DMS114 treated with DMSO at 0.1 percent for 48 hours (cell line): Measurements from ENCODE around the gene FLVCR1.

Source experiments
- DNase-seq: peaks from one replicate; lab custom pipeline; 2025; ENCODE audit not compliant: unreplicated experiment; lab: John Stamatoyannopoulos, UW

Gene FLVCR1

DNA sequence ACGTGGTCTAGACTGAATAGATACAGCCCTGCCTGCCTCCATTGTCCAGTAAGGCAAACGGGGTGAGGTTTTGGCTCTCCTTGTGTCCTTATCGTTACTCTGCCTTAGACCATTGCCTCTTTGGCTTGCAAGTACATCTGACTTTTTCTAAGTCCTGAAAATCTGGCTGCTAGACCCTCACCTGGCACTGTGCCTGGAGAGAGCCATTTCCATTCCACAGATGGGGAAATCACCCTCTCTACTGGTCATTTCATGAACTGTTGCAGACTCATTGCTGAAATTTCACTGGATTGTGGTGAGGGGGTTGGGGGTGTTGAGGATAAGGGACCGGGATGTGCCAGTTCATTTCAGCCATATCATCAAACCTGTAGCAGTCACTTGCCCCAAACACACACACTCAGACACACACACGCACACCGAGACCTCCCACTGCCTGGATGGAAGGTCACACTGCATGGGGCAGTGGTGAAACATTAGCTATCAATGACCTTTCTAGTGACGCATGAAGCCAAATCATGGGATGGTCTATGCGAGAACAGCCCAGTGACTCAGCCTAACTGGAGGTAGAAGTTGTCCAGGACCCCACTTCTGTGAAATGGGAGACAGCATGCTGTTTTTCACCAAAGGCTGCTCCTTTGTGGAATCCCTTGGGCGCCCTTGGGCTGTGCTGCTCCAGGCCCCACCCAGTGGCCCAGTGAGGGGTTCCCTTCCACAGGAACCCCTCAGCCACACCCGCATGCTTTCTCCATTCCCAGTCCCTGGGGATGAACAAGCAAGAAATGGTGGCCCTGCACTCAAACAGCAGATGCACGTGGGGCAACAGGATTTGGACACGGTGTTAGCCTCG lies 57.4 kb downstream of the FLVCR1 start:
- DNase-seq: peak; percentile 9

DNA sequence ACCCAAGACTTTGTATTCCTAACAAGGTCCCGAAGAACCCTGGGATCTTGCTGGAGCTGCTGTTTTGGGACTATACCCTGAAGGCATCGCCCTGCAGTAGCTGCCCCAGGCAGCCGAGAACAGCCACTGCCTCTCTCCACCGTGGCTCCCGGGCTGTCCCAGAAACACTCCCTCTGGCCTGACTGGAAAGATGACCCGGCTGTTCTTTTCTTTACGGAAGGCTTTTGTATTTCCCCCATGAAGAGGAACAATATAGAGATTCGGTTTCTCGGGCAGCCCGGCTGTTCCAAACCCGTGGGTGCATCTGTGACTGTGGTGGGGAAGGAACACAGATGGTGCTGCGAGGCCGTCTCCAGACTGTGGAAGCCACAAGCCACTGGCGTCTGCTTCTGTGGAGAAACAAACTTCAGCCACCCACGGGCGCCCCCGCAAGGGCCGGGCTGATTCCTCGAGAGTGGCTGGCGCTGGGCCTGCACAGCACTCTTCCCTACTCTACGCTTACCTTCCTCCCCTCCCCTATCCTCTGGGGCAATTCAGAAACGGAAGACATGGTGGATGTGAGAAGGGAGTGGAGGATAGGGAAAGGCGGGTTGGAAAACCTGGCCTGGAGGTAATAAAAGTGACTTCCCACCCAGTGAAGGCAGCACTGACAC lies 58.5 kb downstream of the FLVCR1 start:
- DNase-seq: no peak

DNA sequence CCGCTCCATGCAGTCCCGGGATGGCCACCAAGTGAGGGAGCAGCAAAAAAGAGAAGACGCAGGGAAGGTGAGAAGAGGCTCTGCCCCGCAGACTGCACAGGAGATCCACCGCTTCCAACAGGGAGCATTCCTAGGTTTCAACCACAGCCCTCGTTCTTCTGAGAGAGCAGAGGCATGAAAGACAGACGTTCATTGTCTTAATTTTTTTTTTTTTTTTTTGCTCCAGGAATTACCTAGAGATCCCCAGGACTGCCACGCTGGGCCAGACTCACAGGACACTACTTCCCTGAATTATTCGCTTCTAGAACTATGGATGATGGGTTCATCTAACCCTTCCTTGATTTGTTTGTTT lies 59.0 kb downstream of the FLVCR1 start:
- no peak for DNase-seq

DNA sequence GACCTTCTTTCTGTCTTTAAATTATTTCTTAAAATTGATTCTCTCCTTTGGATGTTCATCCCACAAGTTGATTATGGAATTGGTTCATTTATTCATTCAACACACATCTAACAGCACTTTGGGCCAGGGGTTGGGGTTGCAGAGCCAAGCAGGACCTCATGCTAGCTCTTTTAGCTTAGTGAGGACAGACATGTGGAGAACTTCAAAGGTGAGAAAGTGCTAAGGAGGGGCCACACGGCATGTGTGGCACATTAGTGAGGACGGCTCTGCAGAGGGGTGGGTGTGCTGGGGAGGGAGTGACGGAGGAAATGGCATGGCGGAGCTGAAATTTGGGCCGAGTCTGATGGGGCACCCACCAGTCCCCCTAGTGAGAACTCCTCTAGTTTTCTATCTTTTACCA lies 59.8 kb downstream of the FLVCR1 start:
- DNase-seq: no peak

DNA sequence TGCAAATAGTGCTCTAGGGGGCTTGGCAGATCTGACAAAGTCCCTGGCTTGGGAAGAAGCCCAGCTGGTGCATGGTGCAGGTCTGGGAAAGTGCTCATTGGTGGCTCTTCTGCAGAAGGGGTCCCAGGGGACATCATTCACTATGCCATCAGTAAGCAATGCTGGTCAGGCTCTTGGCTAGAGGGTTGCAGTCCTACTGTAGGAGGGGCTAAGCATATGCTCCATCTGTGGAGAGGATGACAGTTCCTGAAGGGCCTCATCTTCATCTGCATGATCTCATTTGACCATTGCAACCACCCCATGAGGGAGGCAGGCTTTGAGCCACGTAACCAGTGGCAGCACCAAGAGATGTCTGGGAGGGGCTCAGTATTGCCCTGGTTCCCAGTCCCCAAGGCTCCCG lies 60.7 kb downstream of the FLVCR1 start:
- no peak for DNase-seq

DNA sequence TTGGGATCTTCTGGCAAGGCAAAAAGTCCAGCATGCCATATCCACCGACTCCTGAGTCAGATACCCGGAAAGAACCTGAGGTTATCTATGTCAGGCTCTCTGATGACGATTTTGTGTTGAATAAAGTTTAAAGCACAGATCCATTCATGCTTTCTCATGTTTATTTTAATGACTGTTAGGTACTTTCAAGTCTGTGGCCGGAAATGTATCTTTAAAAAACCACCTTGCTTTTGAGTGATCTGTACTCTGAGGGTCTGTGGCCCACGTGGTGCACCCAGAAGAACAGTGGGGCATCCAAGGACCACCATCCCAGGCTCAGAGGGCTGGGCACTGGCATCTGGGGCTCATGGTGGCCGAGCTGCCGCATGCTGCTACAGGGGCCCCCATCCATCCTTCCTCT lies 62.2 kb downstream of the FLVCR1 start:
- DNase-seq: no peak

DNA sequence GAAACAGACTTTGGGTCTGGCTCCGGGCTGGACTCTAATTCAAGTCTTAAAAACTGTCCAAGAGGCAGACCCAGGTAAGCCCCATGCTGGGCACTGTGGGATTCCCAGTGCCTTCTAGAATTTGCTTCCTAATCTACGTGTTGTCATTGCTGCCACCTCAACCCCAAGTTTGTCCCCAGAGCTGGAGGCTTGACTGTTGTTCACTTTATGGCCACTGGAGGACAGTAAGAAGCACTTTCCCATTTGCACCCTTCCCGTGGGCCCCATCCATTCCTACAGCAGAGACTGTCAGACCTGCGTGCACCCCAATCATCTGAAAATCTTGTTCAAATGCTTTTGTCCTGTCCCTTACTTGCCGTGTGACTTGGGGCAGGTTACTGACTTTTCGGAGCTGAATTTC lies 62.8 kb downstream of the FLVCR1 start:
- no peak for DNase-seq

DNA sequence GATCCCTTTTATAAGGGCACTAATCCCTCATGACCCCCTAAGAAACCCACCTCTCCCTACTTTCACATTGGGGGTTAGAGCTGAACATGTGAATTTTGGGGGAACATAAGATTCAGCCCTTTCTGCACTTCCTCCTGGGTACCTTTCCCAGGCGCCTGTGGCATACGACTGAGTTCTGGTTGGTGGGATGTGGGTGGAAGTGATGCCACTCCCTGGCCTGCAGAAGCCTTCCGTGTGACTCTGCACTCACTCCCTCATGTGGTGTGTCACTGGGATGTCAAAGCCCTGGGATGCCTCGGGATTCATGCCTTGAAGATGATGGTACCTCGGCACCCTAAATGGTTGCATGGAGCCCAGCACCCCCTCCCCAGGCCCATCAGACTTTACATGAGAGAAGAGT lies 63.9 kb downstream of the FLVCR1 start:
- DNase-seq: no peak

DNA sequence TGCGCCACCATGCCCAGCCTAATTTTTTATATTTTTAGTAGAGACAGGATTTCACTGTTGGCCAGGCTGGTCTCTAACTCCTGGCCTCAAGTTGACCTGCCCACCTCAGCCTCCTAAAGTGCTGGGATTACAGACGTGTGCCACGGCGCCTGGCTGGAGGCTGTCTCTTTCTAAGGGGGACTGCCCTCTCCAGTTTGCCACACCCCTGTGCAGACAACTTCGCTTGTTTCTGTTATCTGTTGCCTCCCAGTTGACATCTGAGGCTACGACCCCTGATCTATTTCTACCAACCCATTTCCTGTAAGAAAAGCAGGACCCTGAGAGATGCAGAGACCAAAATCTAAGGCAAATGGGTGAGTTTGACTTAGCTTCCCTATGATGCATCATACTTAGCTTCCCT lies 68.3 kb downstream of the FLVCR1 start:
- no peak for DNase-seq

DNA sequence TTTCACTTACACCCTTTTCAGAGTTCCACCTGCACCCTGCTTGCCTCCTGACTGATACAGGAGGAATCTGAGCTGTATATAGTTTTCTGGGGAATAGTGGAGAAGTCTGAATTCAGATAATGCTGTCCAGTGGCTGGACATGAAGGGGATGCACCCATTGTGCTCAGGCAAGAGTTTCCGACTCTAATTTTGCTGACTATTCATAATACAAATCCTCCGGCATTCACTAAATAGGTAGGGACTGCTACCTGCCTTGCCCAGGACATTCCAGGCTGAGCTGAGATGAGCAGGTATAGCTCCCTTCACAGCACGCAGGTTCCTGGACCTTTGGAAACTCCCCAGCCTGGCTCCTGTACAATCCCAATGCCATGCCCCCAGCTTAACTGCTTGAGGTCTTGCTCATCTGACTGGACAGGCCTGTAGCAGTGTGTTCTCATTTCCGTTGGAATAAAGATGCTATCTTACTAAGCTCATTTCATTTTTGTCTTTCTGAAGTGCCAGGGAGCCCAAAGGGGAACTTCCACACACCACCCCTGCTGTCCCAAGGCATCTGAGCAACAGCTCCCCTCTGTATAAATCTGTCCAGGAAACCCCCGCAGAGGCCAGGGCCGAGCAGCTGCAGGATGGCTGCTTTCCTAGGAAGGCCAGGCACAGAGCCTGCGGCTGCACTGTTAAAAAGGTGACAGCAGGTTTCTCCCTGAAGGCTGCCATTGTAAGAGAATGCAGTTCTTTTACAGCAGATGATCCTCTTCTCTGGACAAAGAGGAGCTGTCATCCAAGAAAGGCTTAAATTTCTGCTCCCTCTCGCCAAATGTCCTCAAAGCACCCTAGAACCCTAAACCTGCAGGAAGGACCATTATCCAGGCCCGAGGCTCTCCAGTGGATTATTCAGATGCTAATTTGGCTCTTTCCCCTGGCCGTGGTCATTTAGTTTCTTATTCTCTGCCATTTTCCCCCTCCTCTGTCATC lies 70.5 kb downstream of the FLVCR1 start:
- no peak for DNase-seq

DNA sequence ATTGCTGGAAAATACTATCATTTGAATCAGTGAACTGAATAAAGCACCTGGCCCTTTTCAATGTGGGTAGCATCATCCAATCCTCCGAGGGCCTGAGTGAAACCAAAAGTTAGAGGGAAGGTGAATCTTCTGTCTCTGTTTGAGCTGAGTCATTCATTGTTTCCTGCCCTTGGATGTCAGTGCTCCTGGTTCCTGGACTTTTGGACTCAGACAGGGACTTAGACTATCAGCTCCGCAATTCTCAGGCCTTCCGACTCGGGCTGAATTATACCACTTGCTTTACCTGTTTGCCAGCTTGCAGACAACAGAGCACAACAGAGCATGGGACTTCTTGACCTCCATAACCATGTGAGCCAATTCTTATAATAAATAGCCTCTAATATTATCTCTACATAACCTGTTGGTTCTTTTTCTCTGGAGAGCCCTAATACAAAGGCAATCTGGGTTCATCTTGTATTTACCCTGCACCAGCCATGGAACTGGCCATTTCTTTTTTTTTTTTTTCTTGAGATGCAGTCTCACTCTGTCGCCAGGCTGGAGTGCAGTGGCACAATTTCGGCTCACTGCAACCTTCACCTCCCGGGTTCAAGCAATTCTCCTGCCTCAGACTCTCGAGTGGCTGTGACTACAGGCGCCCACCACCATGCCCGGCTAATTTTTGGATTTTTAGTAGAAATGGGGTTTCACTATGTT lies 73.1 kb downstream of the FLVCR1 start:
- no peak for DNase-seq

DNA sequence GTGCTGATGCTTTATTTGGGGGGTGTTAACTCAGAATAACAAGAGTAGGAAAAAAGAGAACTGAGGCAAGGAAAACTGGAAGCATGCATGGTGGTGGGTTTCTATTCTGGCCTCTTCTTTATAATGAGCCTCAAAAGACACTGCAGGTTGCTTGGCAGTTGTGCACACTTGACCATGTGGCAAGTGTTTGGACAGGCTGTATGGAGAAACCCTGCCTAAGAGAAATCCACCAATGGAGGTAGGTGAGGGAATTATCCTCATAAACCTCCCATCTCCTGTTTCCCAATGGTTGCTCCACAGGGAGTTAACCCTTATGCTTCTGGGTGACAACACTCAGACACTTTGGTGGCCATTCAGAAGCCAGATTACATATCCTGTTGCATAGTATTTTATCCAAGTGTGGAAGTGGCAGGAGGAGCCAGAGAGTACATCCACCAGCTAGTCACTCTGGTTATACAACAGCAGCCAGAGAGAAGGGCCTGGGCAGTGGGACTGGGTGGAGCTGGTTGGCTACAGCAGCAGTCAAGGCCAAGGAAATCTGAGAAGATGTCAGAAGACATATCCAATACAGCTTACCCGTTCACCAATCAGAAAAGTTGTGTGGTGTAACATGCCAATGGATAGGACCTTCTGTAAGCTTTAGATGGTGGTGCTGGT lies 75.9 kb downstream of the FLVCR1 start:
- no peak for DNase-seq

DNA sequence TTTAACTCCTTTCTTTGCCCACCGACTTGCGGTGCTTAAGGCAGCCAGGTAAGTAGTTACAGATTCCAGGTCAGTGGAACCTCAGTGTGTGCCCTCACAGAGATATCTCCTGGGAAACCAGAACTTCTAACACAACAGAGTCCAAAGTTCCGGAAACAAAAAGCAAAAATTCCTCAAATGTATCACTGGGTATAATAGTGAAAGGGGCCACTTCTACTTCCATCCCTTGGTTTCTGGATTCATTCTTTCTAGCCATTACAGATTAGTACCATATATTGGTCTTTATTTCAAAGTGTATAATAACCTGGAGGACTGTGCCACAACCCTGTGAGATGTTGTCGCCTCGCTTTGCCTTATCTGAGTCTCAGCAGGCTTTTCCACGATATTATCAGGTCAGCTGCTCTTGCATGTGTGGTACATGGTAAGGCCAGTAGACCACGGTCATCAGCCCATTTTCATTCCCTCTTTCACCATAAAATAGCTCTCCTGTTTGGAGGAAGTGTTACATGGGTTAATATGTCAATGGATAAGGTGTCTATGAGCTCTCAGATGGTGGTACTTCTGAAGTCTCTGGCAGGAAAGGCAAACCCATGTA lies 77.4 kb downstream of the FLVCR1 start:
- DNase-seq: no peak

DNA sequence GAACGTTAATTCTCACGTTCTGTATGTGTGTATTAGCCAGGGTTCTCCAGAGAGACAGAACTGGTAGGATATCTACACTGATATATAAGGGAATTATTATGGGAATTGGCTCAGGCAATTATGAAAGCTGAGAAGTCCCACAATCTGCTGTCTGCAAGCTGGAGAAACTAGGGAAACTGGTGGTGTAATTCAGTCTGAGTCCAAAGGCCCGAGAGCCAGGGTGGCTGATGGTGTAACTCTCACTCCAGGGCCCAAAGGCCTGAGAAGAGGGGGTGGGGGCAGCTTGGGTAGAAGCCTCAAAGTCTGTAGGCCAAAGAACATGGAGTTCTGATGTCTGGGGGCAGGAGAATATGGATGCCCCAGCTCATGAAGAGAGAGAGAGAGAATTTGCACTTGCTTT lies 79.0 kb downstream of the FLVCR1 start:
- DNase-seq: no peak

DNA sequence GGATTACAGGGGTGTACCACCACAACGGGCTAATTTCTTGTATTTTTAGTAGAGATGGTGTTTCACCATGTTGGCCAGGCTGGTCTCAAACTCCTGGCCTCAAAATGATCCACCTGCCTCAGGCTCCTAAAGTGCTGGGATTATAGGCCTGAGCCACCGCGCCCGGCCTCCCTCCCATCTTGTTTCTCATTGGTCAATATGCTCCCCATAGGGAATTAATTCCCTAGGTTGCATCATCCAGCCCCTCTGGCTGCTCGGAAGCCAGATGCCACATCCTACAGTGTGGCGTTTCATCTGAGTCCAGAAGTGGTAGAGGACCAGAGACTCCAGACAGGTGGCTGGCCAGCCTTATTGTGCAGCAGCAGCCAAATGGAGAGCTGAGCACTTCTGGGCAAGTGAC lies 80.8 kb downstream of the FLVCR1 start:
- DNase-seq: no peak

DNA sequence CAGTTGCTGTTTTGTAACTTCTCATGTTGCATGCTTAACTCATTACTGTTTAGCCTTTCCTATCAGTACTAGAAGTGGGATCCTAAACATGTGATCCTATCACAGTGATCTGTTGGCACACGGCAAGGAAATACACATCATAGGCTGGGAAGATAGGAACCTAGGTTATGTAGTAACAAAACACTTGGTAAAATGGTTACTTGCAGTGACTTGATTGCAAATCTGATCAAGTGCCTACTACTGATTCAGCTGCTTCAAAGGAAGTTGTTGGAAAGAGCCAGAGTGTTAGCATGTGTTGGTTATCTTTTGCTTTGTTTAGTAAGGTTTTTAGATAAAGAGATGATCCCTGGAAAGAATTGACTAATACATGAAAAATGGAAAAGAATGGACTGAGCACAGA lies 83.4 kb downstream of the FLVCR1 start:
- no peak for DNase-seq

DNA sequence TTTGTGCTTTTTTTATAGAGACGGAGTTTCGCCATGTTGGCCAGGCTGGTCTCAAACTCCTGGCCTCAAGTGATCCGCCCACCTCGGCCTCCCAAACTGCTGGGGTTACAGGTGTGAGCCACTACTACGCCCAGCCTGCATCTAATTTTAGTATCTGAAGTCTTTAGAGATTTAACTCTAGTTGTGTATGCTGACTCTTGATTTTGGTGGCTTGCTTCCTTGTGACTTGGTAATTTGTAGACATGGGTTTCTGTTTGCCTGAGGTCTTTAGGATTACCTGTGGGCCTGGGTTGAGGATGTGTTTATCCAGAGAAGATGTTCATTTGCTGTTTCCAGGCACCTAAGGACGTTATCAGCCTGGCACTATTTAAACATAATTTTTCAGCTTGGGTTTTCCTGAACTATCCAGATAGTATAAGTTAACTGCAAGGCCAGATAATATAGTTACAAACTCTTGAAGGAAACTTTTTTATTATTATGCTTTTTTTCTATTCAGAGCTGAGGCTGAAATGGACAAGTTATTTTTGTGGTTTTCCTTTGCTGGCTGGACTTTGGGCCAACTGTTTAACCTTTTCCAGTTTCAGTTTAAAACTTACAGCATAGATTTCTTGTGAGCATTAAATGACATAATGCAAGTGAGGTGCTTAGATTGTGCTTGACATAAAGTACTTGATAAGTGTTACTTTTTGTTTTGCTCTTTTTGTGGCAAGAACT lies 84.8 kb downstream of the FLVCR1 start:
- no peak for DNase-seq

DNA sequence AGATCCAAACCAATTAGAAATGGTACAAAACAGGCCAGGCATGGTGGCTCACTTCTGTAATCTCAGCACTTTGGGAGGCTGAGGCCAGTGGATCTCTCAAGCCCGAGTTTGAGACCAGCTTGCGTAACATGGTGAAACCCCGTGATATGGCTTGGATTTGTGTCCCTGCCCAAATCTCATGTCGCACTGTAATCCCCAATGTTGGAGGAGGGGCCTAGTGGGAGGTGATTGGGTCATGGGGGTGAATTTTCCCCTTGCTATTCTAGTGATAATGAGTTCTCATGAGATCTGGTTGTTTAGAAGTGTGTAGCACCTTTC lies 85.3 kb downstream of the FLVCR1 start:
- no peak for DNase-seq

DNA sequence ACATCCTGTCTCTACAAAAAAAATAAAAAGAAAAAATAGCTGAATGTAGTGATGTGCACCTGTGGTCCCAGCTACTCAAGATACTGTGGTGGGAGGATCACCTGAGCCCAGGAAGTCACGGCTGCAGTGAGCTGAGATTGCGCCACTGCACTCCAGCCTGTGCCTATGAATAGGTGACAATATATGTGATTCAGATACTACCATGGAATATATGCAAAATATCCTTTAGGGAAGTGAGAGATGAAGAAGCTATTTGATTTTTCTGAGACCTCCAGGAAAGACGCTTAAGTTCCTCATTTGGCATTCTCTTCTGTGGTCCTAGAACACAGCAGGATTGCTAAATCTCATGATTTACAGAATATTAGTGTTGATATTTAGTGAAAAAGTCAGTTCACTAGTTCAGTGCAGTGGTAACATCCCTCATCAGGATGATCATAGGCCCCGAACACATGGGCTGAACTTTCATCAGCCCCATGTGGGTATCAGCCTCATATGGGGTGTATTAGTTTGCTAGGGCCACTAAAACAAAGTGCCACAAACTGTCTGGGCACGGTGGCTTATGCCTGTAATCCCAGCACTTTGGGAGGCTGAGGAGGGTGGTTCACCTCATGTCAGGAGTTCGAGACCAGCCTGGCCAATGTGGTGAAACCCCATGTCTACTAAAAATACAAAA lies 86.3 kb downstream of the FLVCR1 start:
- no peak for DNase-seq
